K562 (cell line): Measurements from ENCODE around the gene CHD2. TPM values are rescaled to one million over a fixed set of nuclear protein-coding genes. Genes with fewer than 3 reads are reported as not detected.

ENCODE experiments used
- ATAC-seq: fragments of 200-7000 bp; cut with Tn5 transposase; 3 replicates; pipeline ENCODE4 v1.9.1; 2020; ENCODE audit warnings: moderate library complexity
- BruUV-seq: library from RNA; stranded (reverse); fragments of 400-500 nt; replicated peaks from 2 replicates; lab custom pipeline; 2021; lab: Mats Ljungman, UMichigan
- CTCF ChIA-PET: fragments of 300-600 bp; formaldehyde crosslinking; extraction: SDS; loops from one replicate; lab custom pipeline; 2021; ENCODE audit warnings: low intra/inter-chr PET ratio; lab: Yijun Ruan, JAX
- POLR2A ChIA-PET: fragments of 300-600, 350-650 bp; sonication (Branson Sonifier 250); formaldehyde crosslinking; extraction: SDS; loops from one replicate; lab custom pipeline; 2021; ENCODE audit warnings: antibody characterized with exemption, inconsistent platforms; lab: Yijun Ruan, JAX
- DNase-seq, 4 experiments: peaks; one replicate each; pipeline versions ENCODE4 v3.0.0 to v3.0.0-alpha.2; 2011 to 2018; ENCODE audit warnings: low spot score in 3 of 4, mixed read lengths in 3 of 4; ENCODE audit errors: extremely low read depth in 1 of 4
- FAIRE-seq: peaks from 2 replicates; lab custom pipeline; 2011; peaks lifted over from hg19 to GRCh38; lab: Jason Lieb, UNC
- H2AFZ ChIP-seq: 2 replicates; pipeline ENCODE4 v1.6.0; 2011; ENCODE audit warnings: low read depth, low read length, control low read depth, inconsistent platforms
- H3K27ac ChIP-seq: fragments of 200-600 bp; 3 replicates; pipeline ENCODE4 v1.8.0; 2011; ENCODE audit warnings: low read depth, mild to moderate bottlenecking, control low read depth, inconsistent platforms, low read length, moderate library complexity, mixed read lengths; ENCODE audit errors: extremely low read depth
- H3K27me3 ChIP-seq, 2 experiments: fragments of 300-600 bp in 1 of 2; 2 replicates in 1 of 2; 3 replicates in 1 of 2; pipeline versions ENCODE4 v1.6.0 to v1.8.0; 2011; ENCODE audit warnings: inconsistent platforms in 2 of 2, low read length in 2 of 2, mild to moderate bottlenecking in 1 of 2, mixed read lengths in 1 of 2, moderate library complexity in 1 of 2; ENCODE audit not compliant: control insufficient read depth in 2 of 2, insufficient read depth in 2 of 2
- H3K36me3 ChIP-seq: fragments of 300-600 bp; 3 replicates; pipeline ENCODE4 v1.8.0; 2011; ENCODE audit warnings: mild to moderate bottlenecking, low read length, inconsistent platforms; ENCODE audit not compliant: control insufficient read depth, insufficient read depth
- H3K4me1 ChIP-seq, 2 experiments: fragments of 200-600 bp in 1 of 2; replicated peaks in 1 of 2; 2 replicates in 1 of 2; 3 replicates in 1 of 2; pipeline versions ENCODE4 v1.5.1 to v1.8.0; 2011; ENCODE audit warnings: inconsistent platforms in 2 of 2, low read length in 2 of 2, mild to moderate bottlenecking in 1 of 2, mixed read lengths in 1 of 2, moderate library complexity in 1 of 2; ENCODE audit not compliant: control insufficient read depth in 2 of 2, insufficient read depth in 2 of 2
- H3K4me2 ChIP-seq: 2 replicates; pipeline ENCODE4 v1.6.1; 2011; ENCODE audit warnings: low read length, control low read depth, inconsistent platforms, mixed read lengths; ENCODE audit not compliant: insufficient read depth
- H3K4me3 ChIP-seq: fragments of 200-600 bp; sonication (generic), shearing (Covaris generic); 2 replicates; pipeline ENCODE4 v1.5.1; 2016; ENCODE audit warnings: control low read depth, inconsistent platforms
- H3K79me2 ChIP-seq: fragments of 200-600 bp; 3 replicates; pipeline ENCODE4 v1.8.0; 2011; ENCODE audit warnings: low read length, inconsistent platforms; ENCODE audit not compliant: control insufficient read depth, insufficient read depth
- H3K9ac ChIP-seq, 2 experiments: 2 replicates each; pipeline versions ENCODE4 v1.6.0 to v1.6.1; 2011; ENCODE audit warnings: low read depth in 2 of 2, low read length in 2 of 2, control low read depth in 1 of 2, inconsistent platforms in 1 of 2, mild to moderate bottlenecking in 1 of 2, mixed read lengths in 1 of 2; ENCODE audit not compliant: insufficient read depth in 1 of 2
- H3K9me1 ChIP-seq: one replicate; pipeline ENCODE4 v1.6.0; 2011; ENCODE audit warnings: inconsistent platforms, mild to moderate bottlenecking, low read length, moderate library complexity; ENCODE audit not compliant: control insufficient read depth, insufficient read depth
- H3K9me3 ChIP-seq: replicated peaks from 2 replicates; pipeline ENCODE4 v1.5.1; 2011; ENCODE audit warnings: low read depth, low read length, inconsistent platforms; ENCODE audit not compliant: control insufficient read depth, insufficient read depth
- H4K20me1 ChIP-seq: replicated peaks from 2 replicates; pipeline ENCODE4 v1.6.1; 2011; ENCODE audit warnings: low read length, inconsistent platforms, mixed read lengths; ENCODE audit not compliant: control insufficient read depth, insufficient read depth
- ASH1L ChIP-seq: fragments of 450-650 bp; IDR thresholded peaks from 2 replicates; pipeline ENCODE4 v1.6.1; 2018; ENCODE audit warnings: borderline replicate concordance, mild to moderate bottlenecking, low read depth; ENCODE audit not compliant: partially characterized antibody
- CAMTA2 ChIP-seq: fragments of 250-450 bp; sonication (Bioruptor Pico); conservative IDR thresholded peaks from 2 replicates; pipeline ENCODE4 v1.5.1; 2022
- CTCF ChIP-seq, 3 experiments: IDR thresholded peaks in 2 of 3; conservative IDR thresholded peaks in 1 of 3; 2 replicates each; pipeline ENCODE4 v1.5.1; 2011 to 2012; ENCODE audit warnings: low read length in 3 of 3, mild to moderate bottlenecking in 3 of 3, control low read depth in 2 of 3, improper control_type of control experiment in 1 of 3, inconsistent platforms in 1 of 3, low read depth in 1 of 3, mixed read lengths in 1 of 3, moderate library complexity in 1 of 3; ENCODE audit not compliant: insufficient read depth in 2 of 3
- GMEB1 ChIP-seq: fragments of 250-450 bp; sonication (Bioruptor Pico); IDR thresholded peaks from 2 replicates; pipeline ENCODE4 v1.4.0; 2020; ENCODE audit warnings: mild to moderate bottlenecking
- MAFF ChIP-seq: IDR thresholded peaks from 2 replicates; pipeline ENCODE4 v1.6.1; 2012; ENCODE audit warnings: low read length, improper control_type of control experiment
- MEIS2 ChIP-seq: fragments of 450-650 bp; IDR thresholded peaks from 2 replicates; pipeline ENCODE4 v1.6.1; 2014; ENCODE audit warnings: mild to moderate bottlenecking; ENCODE audit not compliant: partially characterized antibody
- NR2C1 ChIP-seq, 2 experiments: fragments of 450-650 bp; IDR thresholded peaks; 2 replicates each; pipeline ENCODE4 v1.6.1; 2017; ENCODE audit warnings: mild to moderate bottlenecking in 2 of 2, antibody characterized with exemption in 1 of 2, inconsistent platforms in 1 of 2, missing compliant biosample characterization in 1 of 2, missing genetic modification characterization in 1 of 2
- SMARCA4 ChIP-seq: fragments of 450-650 bp; IDR thresholded peaks from 2 replicates; pipeline ENCODE4 v1.6.1; 2016
- TCF15 ChIP-seq: fragments of 250-450 bp; sonication (Bioruptor Pico); IDR thresholded peaks from 2 replicates; pipeline ENCODE4 v1.8.0; 2022; ENCODE audit warnings: moderate library complexity, mild to moderate bottlenecking, inconsistent platforms
- ZNF253 ChIP-seq: fragments of 250-450 bp; sonication (Bioruptor Pico); conservative IDR thresholded peaks from 2 replicates; pipeline ENCODE4 v1.6.1; 2021; ENCODE audit warnings: mild to moderate bottlenecking
- ZNF277 ChIP-seq: fragments of 250-450 bp; sonication (Bioruptor Pico); IDR thresholded peaks from 2 replicates; pipeline ENCODE4 v1.8.0; 2022; ENCODE audit warnings: inconsistent platforms, mild to moderate bottlenecking, moderate library complexity, borderline replicate concordance
- ZNF41 ChIP-seq: fragments of 250-450 bp; sonication (Bioruptor Pico); conservative IDR thresholded peaks from 2 replicates; pipeline ENCODE4 v1.4.0; 2020; ENCODE audit warnings: mild to moderate bottlenecking
- ZNF449 ChIP-seq: fragments of 250-450 bp; sonication (Bioruptor Pico); IDR thresholded peaks from 2 replicates; pipeline ENCODE4 v1.8.0; 2022; ENCODE audit warnings: moderate library complexity, mild to moderate bottlenecking, inconsistent platforms
- WGBS: fragments of 100-300 bp; shearing (Covaris generic); methylation state at CpG from one replicate; pipeline ENCODE4 v1.1.6; 2016; ENCODE audit warnings: low coverage, mixed read lengths; ENCODE audit not compliant: insufficient coverage; ENCODE audit errors: missing lambda C conversion rate; 5-methylcytosine and 5-hydroxymethylcytosine counted together
- in situ Hi-C: fragments of 300-500 bp; cut with MboI; formaldehyde crosslinking; loops from 4 replicates; pipeline ENCODE4 v1.15.0; 2018; ENCODE audit warnings: inconsistent platforms, mixed read lengths
- intact Hi-C: fragments of 100-400 bp; cut with micrococcal nuclease; formaldehyde crosslinking; loops from 2 replicates; pipeline ENCODE4 v1.14.2; 2022
- polyA plus RNA-seq, 8 experiments: library from polyadenylated mRNA; depleted of rRNA in 4 of 8; stranded (reverse) in 5 of 8; unstranded in 3 of 8; fragments of >200 nt; fragmentation: Nextera tagmentation in 2 of 8; fragmentation: Illumina TruSeq in 1 of 8; extraction: Ambion mirVana in 2 of 8; extraction: Trizol in 1 of 8; gene quantifications; 2 replicates each; pipeline versions ENCODE4 v1.2.1 to v1.2.3, GENCODE V29; 2011 to 2014; ENCODE audit warnings: inconsistent platforms in 1 of 8, missing spikeins in 1 of 8
- total RNA-seq, 7 experiments: library from RNA; depleted of rRNA in 6 of 7; stranded (reverse); fragments of >200 nt in 6 of 7; fragmentation: Illumina TruSeq in 2 of 7; extraction: Trizol in 2 of 7; gene quantifications; 2 replicates each; pipeline versions ENCODE4 v1.2.1 to v1.2.3, GENCODE V29; 2011 to 2021; ENCODE audit warnings: low replicate concordance in 1 of 7

CHD2 gene
- total and polyA plus RNA-seq, 9 of the 15 experiments (the other 6 are each of a cell fraction or from before 2014, with no cell fraction given), result 38.9 to 70.8 (median 56.2) TPM

- no peak for TF ChIP-seq CTCF (IDR thresholded peaks at IDR 0.05 in 2 of 3, conservative IDR thresholded peaks at IDR 0.05 in 1 of 3; ENCODE audit: insufficient read depth in 2 of 3, low read depth in 1 of 3, low read length in 3 of 3)
These were observed 19.3 kb upstream of the CHD2 start (continued) for GRCh38 chr15:92880796-92881195.

- Histone ChIP-seq H2AFZ (peak overlapping the region; percentile 76), H3K36me3 (peaks cover 26% of the 10 kb centered on the region), H3K4me2 (peak overlapping the region; percentile 77), H3K4me1 (peaks cover 23 to 50% of the 10 kb centered on the region in 2 experiments), H3K4me3 (peak overlapping the region; percentile 38), H4K20me1 (no peaks in the 10 kb centered on the region), H3K27ac (peak overlapping the region; percentile 85), H3K79me2 (peaks cover 52% of the 10 kb centered on the region), H3K9me1 (no peaks in the 10 kb centered on the region), H3K9ac (peak overlapping the region; percentile 27 to 86; a peak in 3 of 4 replicates), H3K9me3 (no peaks in the 10 kb centered on the region), H3K27me3 (no peaks in the 10 kb centered on the region)
- DNase-seq (no peak), ATAC-seq (no peak), FAIRE-seq (no peak)
- 7% methylated on average over 7 of the region's 7 CpGs for WGBS
- ChIA-PET POLR2A (interaction anchor here (0.7 to 9.6 kb wide), 17 partner anchors 8 to 78 kb away, joined by 3 to 110 read pairs (median 13); partner anchors contain the start of gene CHD2), CTCF (no interaction called here)
- in situ Hi-C loops (loop anchor here (5.0 kb wide), 1 partner anchor 69 kb away; no protein-coding TSS in a partner anchor), intact Hi-C loops (loop anchor here (1.0 kb wide), 1 partner anchor 32 kb away; no protein-coding TSS in a partner anchor)
- no TSS peak for BruUV-seq
- TF ChIP-seq ZNF41 (CRISPR knock-in tag) (no peak), CAMTA2 (CRISPR knock-in tag) (no peak), ASH1L (no peak), MEIS2 (peak; percentile 41), MAFF (no peak), ZNF253 (CRISPR knock-in tag) (no peak), ZNF277 (no peak), NR2C1 (IDR thresholded peaks at IDR 0.05) (no peak), NR2C1 (tag; IDR thresholded peaks at IDR 0.05) (no peak), ZNF449 (CRISPR knock-in tag) (no peak), SMARCA4 (no peak), TCF15 (CRISPR knock-in tag) (0 out of 2 replicates have a peak, but pooled peaks have one; percentile 18), GMEB1 (CRISPR knock-in tag) (no peak)
These were observed 18.8 kb upstream of the CHD2 start for GRCh38 chr15:92881211-92881754.
